Limb (tissue), 2 donors: ENCODE measurements around the gene COL26A1.

Source experiments
- DNase-seq, 2 donors: peaks; one replicate each; pipeline ENCODE4 v3.0.0-alpha.2; 2016; ENCODE audit errors: extremely low spot score in 2 of 2

Gene COL26A1

DNA sequence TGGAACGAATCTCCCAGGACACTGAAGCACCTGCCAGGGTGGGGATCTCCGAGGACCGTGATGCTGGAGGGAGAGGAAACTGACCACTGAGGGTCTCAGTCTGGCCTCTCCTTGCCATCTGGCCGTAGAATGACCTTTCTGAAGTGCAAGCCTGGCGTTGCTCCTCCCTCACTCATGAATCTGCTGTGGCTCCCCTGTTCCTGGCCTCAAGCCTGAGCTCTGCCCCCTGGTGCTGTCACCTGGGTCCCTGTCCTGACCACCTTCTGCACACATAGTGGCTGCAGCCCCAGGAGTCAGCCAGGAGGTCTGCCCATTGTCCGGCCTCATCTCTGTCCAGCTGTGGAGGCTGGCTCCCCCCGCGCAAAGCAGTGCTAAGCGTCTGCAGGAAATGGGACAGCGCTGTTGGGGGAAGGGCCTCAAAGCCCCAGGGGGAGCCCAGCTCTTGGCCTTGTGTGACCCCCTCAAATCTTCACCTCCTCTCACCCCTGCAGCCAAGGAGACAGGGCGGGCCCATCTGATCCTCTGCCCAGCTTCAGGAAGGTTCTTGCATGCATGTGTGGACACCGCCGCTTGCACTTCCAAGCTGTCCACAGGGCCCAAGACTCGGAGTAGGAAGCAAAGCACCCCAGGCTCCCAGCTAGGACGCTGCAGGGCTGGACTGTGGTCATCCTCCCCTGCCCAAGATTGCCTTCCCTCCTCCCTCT lies 200.7 kb downstream of the COL26A1 start:
- DNase-seq = no peak

DNA sequence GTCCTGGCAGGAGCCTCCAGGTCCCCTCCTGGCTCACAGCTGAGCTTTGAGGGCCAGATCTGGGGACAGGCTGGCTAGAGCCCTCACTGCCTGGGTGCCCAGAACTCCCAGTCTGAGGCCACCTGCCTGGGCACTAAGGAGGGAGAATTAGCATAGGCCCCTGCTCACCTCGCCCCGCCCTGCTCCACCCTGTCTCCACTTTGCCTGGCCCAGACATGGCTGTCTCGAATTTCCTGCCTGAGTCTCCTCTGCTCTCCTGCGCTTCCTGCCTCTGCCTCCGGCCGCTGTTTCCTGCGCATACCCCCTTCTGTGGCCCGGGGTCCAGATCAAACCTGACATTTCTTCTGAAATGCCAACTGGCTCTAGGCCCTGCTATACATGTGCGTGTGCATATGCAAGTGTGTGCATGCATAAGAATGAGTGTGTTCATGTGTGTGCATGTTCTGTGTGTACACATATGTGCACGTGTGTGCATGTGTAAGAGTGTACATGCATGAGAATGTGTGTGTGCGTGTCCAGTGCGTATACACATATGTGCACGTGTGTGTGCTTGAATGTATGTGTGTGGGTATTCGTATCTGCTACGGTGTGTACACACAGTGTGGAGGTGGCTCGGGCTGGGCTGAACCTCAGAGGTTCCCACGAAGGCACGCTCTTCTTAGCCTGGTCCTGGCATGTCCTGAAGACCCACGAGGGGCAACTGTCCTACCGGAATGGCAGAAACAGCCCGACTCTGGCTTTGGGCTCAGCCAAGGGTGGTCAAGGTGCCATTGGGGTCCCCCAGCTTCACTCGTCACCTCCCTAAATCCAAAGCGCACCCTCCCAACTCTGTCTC lies 201.5 kb downstream of the COL26A1 start:
- no peak for DNase-seq

DNA sequence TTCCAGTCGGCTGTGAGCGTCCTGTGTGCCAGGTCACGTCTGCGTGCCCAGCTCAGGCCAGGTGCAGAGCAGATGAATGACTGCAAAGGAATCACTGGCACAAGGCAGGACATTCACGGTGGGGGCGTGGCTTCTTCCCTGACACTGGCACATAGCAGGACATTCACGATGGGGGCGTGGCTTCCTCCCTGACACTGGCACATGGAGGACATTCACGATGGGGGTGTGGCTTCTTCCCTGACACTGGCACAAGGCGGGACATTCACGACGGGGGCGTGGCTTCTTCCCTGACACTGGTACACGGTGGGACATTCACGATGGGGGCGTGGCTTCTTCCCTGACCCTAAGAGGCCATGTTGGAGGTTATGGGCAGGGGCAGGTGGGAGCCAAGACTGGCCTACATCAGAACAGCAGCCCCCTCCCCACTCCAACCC lies 202.1 kb downstream of the COL26A1 start:
- peak in 1 of 2 donors; percentile 45 for DNase-seq

DNA sequence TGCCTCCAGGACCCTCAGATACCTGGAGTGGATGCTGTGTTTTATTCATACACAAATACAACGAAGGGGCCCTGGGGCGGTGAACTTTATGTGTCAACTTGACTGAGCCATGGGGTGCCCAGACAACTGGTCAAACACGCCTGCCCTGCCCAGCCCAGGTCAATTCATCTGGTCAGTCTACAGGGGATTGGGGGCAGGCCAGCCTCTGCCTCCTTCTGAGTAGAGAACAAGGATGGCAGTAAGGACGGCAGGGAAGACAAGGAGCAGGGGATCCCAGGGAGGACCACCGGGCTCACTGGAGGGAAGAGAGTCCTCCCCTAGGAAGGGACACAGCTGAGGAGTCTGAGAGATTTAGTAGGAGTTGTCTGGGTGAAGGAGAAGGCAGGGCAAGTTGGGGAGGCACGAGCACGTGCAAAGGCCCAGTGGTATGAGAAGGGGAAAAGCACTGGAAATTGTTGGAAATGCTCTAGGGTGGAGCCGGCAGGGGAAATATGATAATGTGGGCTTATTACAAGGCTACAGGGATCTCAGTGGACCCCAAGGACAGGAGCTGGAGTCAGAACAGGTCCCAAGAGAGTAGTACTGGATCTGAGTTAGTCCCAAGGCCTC lies 203.0 kb downstream of the COL26A1 start:
- DNase-seq = peak in 1 of 2 donors; percentile 12

DNA sequence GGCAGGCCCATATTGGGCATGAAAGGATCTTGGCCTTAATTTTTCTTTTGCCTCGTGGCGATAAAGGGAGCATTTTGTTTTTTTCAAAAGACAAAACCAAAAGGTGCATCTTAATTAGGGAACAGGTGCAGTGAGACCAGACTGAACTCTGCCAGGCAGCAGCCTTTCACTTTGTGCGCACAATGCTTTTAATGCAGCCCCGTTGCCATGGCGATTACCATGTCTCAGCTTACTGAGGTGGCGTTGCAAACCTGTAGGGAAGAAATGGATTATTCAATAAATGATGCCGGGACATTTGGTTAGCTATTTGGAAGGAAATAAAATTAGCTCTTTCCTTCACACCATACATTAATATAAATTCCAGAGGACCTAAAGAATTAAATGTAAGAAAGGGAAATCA lies 204.6 kb downstream of the COL26A1 start:
- DNase-seq = peak in 1 of 2 donors; percentile 27

DNA sequence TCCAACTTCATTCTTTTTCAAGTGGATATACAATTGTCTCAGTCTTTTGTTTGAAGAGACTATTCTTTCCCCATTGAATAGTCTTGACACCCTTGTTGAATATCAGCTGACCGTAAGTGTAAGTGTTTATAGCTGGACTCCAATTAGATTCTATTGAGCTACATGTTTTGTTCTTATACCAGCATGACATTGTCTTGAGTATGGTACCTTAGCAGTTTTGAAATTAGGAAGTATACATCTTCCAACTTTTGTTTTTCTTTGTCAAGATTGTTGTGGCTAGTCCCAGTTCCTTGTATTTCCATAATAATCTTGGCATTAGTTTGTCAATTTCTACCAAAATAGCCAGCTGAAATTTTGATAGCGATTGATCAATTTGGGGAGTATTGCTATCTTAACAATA lies 209.5 kb downstream of the COL26A1 start:
- no peak for DNase-seq

DNA sequence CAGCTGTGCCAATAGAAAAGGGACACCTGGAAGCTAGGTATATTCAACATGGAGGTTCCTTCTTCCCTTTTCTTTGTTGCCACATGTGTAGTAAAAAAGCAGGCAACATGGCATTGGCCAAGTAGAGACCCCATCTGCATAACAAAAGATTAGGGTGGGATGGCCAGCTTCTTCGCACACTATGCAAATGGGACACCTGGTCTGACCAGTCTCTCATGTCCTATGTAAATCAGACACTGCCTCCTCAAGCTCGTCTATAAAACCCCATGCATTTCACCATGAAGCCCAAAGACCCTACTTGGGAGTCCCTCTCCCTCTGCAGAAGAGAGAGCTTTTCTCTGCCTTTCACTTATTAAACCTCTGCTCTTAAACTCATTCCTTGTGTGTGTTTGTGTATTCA lies 212.5 kb downstream of the COL26A1 start:
- peak in 1 of 2 donors; percentile 3 for DNase-seq

DNA sequence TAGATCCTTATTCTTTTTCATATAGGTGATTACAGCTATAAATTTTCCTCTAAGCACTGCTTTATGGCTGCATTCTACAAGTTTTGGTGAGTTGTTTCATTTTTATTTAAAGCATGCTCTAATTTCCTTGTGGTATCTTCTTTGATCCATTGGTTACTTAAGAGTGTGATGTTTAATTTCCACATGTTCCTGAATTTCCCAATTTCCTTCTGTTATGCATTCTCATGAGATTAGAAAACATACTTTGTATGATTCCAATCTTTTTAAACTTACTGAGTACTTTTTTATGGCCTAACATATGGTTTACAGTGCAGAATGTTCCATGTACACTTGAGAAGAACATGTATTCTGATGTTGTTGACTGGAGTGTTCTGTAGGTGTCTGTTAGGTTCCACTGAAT lies 213.0 kb downstream of the COL26A1 start:
- DNase-seq = no peak

DNA sequence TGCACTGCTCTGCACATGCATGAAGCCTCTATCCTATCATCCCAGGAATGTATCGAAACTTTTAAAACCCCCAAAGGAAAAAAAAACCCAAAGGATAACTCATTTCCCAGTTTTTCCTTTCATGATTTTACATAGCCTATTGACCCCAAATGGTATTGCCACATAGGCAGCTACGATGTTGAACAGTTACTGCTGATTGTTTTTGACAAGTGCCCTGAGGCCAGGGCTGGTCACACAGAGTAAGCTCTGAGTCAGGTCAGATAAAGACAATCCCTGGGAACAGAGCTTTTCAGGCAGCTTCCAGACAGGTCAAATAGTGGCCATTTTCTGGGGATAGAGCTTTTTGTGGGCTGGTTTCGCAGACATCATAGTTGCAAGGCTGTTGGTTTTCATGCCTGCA lies 214.3 kb downstream of the COL26A1 start:
- no peak for DNase-seq

DNA sequence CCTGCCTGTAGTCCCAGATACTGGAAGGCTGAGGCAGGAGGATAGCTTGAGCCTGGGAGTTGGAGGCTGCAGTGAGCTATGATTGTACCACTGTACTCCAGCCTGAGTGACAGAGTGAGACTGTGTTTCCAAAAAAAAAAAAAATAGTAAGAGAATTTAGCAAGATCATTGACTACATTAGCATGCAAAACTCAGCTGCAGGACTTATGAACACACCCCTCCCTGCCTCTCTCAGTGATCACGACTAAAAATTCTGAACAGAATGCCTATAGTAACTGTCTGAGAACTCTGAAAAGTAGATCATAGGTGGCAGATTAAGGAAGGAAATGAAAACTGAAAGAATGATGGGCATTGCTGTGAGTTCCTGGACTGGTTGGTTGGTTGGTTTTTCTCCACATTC lies 215.9 kb downstream of the COL26A1 start:
- peak in 1 of 2 donors; percentile 3 for DNase-seq

DNA sequence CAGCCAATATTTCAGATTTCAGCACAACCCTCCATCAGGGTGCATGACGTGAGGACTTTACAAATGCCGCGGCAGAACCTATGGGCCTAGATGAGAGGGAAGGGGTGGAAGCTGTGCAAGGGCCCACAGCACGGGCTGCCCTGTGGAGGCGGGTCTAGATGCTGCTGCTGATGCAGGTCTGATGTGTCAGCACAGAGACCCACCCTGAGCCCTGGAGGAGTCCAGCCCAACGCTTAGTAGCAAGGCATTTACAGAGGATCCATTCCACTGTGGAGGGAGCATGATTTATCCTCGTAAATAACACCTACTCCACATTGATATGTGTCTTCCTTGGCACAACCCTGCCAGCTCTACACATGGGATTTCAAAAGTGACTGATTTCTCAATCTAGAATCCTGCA lies 217.9 kb downstream of the COL26A1 start:
- peak in 1 of 2 donors; percentile 9 for DNase-seq

DNA sequence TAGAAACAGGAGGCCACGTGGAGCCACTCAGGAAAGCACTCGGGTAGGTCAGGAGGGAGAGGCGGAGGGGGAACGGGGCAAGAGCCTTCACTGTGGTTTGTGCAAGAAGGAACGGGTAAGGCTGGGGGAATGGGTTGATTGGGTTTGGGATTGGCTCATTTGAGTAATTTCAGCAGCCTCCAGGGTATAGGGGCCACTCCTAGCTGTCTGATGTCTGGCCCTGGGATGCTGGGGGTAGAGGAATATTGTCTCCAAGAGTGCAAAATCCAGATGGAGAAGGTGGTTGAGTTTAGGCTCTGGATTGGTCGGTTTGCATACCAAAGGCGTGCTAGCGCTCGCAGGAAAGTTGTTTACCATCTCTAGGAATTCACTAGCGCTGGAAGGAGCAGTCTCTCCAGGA lies 219.2 kb downstream of the COL26A1 start:
- DNase-seq = peak in 1 of 2 donors; percentile 19

DNA sequence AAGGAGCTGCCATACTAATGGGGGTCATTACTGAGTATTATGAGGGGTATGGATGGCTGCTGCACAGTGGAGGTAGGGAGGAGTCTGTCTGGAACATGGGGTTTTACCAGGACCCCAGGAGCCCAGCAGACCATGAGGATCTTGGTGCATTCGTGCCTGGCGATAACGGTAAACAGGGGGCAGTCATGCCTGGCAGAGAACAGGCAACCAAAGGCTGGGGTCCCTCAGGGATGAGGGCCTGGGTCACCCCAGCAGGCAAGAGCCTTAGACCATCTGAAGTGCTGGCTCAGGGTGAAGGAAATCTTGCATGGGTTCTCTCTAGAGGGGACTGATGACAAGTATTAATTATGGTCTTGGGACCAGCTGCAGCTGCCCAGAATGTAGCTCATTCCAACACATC lies 220.3 kb downstream of the COL26A1 start:
- DNase-seq = no peak

DNA sequence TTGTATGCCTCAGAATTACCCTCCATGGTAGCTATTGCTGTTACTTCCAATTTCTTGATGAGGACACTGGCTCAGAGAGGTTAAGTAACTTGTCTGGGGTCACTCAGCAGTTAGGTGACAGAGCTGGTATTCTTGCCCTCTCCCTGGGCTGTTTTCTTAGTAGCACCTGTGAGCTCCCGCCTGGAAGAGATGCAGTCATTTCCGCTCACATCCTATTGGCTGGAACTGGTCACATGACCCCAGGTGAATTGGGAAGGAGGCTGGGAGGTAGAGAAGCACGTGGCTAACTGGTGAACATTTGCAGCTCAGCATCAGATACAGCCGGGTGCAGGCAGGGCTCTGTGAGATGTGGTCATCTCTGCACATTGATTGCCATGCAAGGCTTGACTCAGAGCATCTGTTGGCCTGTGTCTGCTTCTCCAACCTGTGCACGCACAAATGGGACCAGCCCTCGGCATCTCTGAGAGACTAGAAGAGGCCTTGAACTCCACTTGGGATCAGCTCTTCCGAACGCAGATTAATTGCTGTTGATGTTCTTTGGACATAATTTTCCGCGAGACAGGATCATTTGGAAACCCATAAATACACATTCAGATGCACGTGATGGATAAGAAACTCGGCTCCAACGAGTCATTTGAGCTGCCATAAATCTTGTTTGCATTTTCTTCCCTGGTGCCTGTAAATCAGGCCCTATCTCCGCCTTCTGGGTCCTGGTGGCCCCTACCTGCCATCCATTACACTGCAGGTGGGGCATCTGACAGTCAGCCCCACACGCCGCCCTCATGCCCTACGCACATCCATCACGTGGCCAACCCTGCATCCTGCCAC lies 223.6 kb downstream of the COL26A1 start:
- DNase-seq = no peak

DNA sequence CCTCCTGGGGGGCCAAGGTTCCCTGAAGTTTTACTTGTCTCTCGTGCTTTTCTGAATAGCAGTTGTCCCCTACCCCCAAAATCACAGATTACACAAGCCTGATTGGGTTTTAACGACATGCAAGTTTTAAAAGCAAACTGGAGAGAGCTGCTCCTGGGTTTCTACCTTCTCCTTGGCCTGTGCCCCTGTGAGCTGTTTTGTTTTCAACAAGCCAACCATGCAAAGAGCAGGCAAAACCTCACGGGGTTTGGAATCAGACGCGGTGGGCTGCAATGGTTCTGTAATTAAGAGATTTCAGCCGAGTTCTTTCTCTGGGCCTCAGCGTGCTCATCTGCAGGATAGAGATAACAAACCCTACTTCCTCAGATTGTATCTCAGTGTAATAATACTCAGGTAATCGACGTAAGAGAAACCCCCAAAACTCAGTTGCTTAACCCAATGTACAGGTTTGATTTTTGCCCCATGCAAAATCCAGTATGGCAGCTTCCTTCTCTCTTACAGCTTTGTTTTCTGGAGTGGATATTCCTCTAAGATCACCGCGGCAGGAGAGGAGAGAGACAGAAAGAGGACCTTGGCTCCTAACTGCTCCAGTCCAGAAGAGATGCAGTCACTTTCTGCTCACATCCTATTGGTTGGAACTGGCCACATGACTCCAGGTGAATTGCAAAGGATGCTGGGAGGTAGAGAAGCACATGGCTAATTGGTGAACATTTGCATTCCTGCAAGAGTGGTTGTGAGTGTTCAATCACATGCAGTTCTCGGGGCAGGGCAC lies 224.4 kb downstream of the COL26A1 start:
- DNase-seq = no peak

DNA sequence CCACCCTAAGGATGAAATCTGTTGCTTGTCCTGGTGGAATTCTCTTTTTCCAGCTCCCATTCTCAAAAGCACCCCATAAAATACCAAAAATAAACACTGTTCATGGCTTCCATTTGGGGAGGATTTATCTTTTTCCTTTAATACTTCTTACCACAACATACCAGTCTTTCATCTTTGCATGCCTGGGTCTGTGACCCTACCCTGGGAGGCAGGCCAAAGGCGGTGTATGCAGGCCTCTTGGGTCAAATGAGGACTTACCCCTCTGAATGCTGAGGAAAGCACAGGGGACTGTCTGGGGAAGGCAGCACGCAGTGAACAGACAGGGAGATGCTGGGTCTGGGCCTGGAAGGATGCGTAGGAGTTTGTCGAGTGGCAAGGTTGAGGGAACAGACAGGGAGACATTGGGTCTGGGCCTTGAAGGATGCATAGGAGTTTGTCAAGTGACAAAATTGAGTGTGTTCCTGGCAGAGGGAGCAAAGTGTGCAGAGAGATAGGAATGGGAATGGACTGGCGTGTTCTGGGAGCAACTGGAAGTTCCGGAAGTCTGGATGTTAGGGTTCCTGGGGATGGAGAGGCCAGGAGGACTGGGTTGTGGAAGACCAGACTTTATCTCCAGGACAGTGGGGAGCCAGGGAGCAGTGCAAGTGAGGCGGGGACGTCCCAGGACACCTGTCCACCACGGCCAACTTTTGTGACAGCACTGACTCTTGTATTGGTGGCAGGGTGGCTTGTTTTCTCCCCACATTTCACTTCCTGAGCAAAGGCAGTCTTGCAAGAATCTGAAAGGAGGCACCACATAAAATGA lies 225.7 kb downstream of the COL26A1 start:
- no peak for DNase-seq

DNA sequence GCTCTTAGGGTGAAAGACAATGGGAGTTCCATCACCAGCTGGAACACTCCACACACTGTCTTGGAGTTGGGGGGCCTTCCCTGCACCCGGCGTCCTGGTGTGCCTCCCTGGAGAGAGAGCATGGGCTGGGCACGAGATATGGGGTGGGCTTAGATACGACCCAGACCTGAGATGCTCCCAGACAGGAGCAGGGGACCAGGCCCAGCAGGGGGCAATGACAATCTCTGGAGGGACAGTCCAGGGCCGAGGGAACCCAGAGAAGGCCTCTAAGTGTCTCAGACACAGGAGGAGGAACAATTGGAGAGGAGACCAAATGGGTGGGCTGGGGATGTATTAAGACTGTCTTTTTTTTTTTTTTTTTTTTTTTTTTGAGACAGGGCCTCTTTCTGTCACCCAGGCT lies 226.4 kb downstream of the COL26A1 start:
- no peak for DNase-seq

DNA sequence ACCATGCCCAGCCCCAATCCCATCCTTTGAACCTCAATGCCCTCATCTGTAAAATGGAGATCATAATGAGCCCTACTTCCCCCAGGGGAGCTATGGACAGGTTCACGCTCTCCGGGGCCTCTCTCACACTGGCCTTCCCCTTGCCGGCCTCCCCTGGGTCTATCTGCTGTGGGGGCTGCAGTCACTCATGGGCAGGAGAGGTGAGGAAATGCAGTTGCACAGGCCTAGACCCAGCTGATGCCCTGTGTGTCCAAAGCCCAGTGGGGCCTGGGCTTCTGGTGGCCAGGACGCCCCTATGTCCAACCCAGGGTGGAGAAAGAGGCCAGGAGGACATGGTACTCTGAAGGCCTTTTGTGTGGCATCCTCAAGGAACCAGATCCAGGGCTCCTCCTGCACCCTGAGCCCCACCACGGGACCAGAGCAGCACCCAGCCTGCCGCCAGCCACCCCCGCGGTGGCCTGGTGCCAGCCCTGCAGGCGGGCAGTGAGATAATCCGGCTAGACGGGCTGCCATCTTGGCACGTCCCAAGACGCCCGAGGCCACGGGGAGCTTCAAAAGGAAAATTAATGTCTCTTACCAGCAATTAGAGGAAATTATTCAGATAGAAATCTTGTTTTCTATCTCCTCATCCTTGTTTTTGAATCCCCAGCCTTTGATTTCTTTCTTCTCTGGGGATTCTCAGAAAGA lies 227.4 kb downstream of the COL26A1 start:
- no peak for DNase-seq
